Activated gamma-delta T cell (primary cell): ENCODE results near the gene SORCS2.

Source experiments
- DNase-seq: peaks from one replicate; lab custom pipeline; 2025; lab: John Stamatoyannopoulos, UW

SORCS2 gene

DNA sequence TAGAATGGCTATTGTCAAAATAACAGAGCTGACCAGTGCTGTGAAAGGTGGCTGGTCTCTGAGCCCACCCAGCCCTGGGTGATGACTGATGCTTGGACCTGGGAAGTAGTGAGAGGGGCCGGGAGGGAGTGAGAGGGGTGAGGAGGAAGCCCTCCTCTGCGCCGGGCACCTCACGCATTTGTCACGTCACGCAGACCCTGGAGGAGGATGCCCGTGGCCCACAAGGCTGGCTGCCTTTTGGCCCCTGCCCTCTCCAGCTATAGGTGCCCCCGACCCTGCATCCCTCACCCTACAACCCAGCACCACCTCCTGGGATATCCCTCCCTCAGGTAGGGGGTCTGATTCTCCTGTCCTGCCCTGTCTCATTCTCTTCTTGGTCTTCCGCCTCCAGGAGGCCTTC lies 539.9 kb downstream of the SORCS2 start:
- DNase-seq = no peak

DNA sequence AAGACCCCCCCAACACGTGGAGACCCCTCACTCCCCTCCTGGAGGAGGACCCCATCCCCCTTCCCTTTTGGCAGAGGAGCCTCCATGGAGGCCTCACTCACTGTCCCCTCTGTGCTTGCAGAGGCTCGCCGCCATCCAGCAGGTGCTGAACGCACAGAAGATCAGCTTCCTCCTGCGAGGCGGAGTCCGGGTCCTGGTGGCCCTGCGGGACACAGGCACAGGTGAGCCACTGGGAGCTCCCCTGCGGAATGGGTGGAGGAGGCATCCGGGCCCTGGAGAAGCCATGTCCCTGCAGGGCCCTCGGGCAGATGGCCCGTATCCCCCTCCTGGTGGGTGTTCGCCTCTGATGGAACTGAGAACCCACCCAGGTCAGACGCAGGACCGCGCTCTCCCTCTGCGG lies 540.9 kb downstream of the SORCS2 start:
- DNase-seq = no peak

DNA sequence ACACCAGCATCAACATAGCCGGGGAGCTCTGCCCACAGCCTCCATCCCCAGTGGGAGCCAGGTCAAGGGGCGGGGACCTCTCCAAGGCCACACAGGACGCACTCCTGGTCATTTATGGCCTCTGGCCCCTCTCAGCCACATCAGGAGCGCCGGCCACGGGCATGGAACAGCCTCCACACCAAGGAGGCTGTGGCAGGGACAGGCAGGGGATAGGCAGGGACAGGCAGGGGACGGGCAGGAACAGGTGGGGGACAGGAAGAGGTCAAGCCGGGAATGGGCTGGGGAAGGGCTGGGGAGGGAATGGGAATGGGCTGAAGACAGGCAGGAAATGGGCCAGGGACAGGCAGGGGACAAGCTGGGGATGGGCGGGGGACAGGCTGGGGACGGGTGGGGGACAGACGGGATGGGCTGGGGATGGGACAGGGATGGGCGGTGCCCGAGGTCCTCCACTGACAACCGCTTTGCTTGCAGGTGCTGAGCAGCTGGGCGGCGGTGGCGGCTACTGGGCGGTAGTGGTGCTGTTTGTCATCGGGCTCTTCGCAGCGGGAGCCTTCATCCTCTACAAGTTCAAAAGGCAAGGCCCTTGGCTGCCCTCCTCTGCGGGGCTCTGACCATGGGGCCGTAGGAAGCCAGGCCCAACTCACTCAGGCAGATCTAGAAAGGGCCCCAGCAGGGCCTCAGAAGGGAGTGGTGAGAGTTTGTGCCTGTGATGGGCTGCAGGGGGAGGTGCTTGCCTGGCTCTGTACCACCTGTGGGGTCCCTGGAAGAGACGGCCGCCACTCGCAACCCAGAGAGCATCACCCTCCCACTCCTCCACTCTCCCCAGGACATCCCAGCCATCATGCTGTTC lies 541.7 kb downstream of the SORCS2 start:
- DNase-seq = no peak

DNA sequence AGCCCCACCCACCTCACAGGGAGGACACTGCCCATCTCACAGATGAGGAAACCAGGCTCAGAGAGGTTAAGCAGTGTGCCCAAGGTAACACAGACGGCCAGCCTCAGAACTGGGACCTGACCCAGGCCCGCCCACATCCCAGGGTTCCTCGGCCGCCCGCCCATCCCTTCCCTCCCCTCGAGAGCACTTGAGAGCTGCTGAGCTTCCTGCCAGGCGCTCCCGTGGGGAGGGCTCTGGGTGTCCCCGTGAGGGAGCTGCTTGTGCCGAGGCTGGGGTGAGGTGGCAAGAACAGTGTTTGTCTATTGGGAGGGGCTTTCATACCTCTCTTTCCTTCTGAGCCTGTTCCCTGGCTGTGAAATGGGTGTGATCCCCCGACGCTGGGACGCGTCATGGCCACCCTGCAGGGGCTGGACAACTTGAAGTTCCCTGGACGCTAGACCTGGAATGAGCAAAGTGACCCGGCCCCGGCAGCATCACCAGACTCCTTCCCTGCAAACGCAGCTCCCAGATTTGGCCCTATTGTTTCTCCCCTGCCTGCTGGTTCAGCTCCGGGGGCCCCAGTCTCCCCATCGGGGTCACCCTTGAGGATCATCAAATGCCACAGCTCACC lies 542.4 kb downstream of the SORCS2 start:
- DNase-seq = no peak

DNA sequence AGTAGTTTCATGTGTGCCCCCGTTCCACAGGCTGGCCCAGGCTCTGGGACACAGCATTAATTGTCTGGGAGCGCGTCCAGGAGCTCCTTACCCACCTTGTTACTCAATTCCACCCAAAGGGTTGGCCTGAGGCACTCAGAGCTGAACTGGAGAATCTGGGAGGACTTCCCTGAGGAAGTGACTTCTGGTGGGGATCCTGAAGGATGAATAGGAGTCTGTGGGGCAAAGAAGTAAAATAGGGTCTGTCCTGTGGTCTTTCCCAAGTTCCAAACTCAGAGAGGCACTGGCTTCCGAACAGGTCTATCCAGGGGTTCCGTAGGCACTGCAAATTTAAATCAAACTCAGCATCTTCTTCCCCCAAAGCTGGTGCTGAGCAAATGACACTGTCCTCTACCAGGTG lies 543.1 kb downstream of the SORCS2 start:
- no peak for DNase-seq

DNA sequence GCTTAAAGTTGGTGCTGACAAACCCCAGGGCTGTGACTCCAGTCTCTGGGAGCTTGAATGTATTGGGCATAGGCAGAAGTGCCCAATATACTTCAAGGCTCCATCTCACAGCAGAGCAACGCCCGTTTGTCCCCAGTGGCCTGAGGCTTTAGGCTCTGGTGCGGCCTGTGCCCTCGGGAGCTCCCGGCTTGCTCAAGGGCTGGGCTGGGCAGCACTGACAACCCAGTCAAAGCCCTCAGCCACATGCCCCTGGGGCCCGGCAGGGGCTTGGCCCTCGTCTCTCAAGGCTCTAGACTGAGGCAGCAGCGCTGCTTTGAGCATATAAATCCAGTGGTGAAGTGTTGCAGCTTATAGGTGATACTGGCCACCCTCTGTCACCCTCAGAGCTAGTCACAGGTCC lies 543.6 kb downstream of the SORCS2 start:
- DNase-seq = no peak

DNA sequence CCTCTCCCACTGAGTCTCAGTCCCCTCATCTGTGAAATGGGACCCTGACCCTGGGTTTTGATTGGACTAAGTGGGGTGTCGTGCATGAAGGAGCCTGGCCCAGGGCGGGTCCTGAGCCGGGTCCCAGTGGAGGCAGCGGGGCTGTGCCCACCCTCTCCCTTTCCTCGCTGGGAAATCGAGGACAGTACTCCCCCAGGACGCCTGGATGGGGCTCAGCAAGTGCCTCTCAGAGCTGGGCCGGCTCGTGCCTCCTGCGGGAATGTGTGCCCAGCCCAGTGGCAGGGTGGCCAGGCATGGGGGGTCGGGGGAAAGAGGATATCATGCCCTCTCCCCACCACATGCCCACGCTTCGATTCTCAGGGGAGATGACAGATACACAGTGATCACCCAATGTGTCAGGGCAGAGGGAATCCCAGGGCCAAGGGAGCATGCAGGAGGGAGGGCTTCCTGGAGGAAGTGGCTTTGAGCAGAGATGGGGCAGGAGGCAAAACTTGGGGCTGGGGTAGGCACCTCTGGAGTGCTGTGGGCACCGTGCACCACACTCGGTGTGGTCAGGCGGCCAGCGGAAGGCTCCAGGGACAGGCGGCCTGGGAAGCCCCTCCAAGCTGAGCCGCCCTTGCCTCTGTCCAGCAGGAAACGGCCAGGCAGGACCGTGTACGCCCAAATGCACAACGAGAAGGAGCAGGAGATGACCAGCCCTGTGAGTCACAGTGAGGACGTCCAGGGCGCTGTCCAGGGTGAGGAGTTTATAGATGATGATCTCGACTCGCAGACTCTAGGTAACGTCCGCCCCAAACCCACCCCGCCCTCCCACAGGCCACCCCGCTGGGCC lies 544.3 kb downstream of the SORCS2 start:
- no peak for DNase-seq

DNA sequence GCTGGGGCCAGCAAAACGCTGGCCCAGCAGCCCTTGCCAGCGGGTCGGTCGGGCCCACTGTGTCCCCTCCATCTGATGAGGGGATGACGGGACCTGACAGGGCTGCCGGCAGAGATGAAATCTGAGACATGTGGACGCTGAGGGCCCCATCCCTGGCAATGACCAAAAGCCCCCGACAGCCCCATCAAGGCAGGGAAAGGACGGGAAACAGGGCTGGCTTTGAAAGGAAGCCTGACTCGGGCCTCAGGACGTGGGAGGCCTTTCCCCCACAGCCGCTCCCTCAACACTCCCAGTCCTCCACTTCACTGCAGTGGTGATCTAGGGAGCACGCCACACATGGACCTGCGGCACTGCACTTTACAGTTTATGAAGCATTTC lies 544.9 kb downstream of the SORCS2 start:
- no peak for DNase-seq

DNA sequence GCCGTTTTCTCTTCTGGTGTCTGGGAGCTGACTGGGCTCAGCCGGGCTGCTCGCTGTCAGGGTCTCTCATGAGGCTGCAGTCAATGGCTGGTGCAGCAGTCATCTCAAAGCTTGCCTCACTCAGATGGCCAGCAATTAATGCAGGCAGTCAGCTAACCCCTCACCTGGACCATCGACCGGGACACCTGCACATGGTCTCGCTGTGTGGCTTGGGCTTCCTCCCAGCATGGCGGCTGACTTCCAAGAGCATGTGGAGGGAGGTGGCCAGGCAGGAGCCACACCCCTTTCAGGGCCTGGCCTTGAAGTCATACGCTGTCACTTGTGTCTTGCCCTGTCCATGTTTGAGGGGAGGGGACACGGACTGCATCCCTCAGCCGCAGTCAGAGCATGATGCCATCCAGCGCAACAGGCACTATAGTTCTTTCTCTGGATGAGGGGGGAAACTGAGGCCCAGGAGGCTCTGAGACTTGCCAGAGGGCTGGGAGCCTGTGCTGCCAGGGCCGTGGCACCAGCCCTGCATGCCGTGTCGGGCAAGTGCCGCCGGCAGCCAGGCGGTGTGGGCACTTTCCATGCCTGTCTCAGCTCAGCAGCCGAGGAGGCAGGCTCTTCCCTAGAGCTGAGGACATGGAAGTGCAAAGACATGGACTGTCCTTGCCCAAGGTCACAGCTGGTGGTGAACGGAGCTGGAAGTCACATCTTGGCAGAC lies 545.6 kb downstream of the SORCS2 start:
- DNase-seq = no peak

DNA sequence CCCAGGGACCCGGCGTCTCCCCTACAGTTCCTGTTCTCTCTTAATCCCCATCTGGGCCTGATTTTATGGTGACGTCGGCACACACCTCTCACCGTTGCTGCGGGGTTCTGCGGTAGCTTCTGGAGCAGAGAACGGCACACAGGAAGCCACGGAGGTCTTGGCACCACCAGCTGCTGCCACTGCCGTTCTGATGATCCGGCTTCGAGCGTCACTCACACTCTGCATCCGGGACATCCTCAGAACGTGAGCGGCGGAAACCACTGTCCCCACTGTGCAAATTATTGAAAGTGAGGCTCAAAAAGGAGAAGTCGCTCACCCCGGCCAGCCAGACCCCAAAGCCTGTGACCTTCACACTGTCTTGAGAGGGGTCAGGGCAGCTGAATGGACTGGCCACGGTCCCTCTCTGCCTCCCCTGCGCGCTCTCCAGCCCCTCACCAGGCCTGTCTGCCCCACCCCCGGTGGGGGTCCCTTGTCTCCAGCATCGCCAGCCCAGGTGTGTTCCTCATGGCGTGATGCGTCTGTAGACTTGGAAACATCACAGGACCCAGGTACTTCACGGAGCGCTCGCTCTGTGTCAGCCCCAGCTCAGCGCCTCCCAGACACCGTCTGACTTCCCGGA lies 546.2 kb downstream of the SORCS2 start:
- no peak for DNase-seq

DNA sequence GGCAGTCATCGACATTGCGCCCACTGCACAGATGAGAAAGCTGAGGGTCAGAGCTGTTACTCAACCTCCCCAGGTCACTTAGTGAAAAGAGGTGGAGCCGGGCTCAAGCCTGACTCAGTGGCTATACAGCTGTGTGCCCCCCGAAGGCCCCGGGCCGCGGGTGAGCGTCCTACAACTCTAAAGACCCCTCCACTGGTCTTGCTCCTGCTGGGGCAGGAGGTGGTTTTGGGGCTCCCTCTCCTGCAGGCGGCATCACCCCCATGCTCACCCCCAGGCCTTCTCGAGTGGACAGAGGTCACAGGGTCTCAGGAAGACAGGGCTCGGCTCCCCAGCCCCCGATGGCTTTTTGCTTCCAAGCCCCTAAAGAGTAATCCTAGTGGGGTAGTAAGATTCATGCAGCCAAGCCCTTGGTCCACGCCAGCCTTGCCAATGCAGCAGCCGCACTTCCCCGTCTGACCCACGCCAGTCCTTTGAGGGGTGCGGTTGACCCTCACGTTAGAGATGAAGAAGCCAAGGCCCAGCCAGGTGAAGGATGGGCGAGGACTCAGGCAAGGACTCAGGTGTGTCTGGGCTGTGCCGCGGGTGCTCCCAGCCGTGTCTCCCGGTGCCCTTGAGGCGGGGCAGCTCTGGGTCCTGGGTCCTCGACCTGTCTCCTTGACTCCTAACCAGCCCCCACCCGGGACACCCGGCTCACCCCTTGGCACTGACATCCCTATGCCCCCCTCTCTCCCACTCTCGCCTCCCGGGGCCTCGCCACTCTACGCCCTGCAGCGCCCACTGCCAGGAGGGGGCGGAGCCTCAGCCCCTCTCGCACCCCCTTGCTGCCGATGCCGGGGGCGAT lies 547.0 kb downstream of the SORCS2 start:
- DNase-seq = no peak

DNA sequence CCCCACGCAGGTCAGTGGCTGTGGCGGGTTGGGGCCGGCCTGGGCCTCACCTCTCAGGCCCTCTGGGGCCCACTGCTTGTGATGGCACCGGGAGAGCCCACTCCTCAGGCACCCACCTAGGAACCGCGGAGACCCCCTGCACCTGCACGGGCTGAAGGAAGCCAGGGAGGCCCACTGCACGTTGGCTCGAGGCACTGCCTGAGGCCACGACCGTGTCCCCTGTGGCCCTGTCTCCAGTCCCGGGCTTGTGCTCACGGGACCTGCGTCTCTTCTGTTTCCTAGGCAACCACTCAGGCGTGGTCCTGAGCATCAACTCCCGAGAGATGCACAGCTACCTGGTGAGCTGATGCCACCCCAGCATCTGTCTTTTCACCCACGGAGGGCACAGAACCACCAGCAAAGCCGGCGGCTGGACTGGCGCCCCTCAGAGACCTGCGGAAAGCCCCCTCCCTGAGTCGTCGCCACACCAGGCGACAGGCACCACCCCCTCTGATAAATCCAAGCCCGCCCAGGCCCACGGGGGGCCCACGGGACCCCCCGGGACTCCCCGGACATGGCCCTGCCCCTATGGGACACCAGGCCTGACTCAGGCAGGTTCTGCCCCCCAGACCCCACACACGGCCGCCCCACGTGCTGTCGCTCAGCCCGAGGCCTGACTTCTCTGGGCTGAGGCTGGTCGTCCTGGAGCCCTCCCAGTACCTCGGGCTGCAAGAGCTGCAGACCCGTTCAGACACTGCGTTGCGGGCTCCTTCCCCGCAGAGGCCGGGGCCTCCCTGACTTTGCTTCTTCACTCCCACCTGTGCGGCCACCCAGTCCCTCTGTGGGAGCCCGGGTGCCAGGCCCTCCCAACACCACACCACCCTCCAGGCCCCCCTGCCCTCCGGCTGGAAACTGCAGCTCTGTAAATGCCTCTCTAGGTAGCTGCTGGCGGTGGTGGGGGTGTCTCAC lies 547.9 kb downstream of the SORCS2 start:
- DNase-seq = no peak

DNA sequence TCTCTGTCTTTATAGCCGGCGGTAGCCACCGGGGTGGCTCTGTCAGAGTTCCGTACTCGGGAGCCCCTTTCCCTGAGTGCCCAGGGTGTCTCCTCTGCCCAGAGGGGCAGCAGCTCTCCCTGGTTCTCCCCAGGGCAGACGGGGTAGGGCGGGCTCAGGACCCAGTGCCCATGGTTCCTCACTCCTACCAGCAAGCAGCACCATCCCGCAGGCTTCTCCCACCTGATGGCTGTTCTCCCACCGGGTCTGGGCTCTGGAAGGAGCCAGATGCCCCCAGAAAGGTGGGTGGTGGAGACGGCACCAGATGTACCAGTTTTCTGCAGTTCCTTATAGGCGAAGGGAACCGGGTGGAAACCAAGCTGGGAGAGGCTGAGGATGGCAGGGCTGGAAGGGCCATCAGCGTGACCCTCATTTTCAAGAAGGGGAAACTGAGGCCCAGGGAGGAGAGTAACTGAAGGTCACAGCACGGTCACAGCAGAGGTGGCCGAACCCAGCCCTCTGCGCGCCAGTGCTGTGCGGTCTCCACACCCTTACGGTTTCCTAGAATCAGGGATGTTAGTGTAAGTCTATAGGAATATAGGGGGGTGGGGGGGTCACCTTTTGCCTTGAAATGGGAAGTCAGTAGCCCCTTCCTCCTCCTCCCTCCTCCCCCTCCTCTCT lies 548.7 kb downstream of the SORCS2 start:
- no peak for DNase-seq

DNA sequence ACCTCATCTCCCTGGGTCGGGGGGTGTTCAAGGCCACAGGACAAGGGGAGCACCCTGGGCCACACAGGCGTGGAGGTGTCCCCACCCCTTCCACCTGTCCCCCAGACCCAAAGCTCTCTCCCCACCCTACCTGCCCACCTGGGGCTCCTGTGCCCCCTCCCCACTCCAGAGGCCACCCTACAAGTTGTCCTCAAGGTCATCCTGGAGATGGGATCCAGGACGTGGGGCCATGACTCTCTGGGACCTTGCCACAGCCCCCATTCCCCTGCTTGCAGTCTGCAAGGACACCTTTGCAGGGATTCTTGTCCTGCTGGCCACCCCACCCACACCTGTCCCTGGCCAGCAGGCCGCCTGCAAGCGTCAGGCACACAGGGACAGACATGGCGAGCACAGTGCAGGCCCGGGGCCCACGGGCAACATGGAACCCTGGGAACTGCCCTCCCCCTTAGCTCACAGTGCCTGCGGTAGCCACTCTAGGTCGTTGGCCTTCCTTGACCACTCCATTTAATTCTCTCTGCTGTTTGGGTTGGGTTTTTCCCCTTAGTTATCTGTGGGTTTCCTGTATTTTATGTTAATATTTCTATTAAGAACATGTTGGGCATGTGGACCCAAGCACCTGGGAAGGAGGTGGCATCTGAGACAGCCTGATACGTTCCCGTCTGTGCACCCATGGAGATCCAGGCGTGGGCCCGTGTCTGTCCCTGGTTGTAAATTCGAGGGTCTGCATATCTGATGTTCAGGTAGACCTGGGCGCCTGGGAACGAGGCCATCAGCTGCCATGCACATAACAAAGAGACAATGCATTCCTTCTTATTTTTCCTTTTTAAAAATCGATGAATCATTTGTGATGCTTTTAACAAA lies 549.8 kb downstream of the SORCS2 start:
- no peak for DNase-seq

DNA sequence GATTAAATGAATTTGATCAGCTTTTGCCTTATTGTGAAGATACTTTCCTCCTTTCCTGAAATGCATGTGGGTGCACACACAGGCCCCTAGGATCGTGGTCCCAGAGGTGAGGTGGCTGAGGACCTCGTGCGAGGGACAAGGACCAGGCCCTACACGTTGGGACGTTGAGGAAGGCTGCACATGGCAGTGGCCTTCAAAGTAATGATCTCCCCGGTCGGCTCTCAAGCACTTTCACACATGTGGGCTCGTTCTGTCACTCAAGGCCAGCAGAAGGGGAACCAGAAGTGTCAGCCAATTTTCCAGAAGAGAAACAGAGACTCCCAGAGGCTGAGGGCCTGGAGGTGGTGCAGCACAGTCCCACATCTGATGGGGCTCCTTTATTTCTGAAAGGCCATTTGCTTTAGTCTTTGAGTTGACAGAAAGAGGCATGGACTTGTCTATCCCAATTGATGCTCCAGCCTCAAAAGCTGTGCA lies 550.5 kb downstream of the SORCS2 start:
- no peak for DNase-seq

DNA sequence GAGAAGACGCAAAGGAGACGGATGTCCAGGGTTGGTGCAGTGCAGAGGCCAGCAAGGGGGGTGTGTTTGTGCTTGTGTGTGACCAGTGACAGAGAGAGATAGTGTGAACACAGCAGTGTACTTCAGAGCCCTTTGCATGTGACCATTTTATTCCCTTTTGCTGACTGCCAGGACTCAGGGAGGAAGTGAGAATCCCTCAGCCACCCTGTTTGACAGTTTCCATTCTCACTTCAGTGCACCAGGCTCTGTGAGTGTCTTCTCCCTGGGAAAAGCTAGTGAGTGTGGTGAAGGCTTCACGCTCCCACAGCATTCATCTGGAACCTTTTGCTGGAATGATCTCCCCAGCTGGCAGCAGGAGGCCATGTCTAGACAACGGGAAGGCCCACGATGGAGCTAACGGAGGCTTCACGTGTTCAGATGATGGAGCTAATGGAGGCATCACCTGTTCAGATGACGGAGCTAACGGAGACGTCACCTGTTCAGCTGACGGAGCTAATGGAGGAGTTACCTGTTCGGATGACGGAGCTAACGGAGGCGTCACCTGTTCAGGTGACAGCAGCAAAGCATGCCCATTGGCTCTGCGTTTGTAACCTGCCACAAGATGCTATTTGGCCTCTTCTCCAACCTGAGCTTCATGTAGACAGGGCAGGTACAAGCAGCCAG lies 551.9 kb downstream of the SORCS2 start:
- no peak for DNase-seq

DNA sequence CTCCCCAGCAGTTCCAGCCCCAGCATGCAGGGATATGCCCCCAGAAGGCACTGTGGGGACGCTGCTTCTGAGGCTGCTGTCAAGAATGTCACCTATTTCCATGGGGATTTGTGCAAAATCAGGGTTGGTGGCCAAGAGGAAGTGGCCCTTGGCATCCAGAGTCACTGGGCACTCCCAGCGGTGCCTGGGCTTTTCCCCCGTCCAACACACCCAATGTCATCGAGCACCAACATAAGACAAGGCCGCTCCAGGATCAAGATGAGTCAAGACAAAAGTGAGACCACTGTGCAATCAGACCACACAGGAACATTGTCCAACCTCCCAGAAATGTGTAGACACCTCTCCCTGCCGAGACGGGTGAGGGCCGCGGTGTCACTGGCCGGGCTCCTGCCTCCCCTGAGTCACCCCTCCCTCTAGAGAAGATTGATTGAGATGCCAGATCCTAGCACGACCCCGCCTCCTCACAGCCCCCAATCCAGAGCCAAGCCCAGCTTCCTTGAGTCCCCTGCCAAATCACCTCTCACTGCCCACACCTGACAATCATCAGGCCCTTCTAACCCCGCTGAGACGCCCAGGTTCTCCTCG lies 553.1 kb downstream of the SORCS2 start:
- no peak for DNase-seq
